Inflammatory macrophage (primary cell): ENCODE data around the gene DCUN1D2.
"Not testable (repeated sequence)": the region's sequence is repeated elsewhere in the genome, so short reads cannot be mapped to it uniquely, and the experiment has no call there.

Source experiments
- DNase-seq, 2 donors: peaks; one replicate each; pipeline ENCODE4 v3.0.0-alpha.2; 2020 to 2022

Gene DCUN1D2

DNA sequence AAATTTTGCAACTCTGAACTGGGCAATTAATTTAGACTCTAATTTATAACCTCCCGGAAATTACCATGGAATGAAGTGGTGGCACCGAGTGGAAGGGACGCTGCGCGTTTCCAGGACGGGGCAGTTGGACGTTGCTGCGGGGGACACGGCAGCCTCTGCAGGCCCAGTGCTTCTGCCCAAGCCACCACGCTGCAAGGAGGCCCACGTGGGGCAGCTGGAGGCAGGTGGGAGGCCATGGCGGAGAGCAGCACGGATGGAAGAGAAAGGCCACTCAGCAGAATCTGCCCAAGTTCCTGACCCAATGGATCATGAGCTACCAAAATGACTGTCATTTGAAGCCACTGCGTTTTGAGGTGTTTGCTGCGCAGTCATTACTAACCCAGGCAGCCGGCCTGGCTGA, 26.0 kb downstream of the DCUN1D2 start:
- DNase-seq: no peak

DNA sequence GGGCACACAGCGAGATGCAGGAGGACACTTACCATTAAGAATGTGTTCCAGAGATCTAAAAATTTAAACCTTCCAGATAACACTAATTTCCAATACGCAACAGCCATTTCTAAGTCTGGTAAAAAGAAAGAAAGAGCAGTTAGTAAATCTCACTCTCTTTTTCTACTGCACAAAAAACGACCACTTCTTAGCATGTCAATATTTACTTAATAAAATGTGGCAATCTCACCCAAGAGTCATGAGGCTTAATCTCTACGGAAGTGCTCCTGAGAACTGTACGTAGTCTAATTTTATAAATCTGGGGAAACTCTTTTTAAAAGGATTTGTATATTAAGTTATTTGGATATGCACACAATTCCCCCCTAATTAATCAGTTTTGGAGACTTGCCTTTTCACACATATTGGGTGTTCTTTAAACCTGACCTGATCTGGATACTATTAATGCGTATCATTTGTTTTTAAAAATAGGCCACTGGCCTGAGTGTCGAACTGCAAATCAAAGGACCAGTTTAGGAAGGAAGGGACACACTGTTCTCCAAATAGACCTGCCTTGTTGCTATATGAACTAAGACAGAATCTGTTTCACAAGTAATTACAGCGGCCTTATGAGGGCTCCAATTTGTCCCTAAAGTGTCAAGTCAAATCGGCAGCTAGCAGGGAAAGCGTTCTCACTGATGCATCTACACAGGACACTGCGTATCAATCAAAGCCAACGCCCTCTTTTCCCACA, 29.3 kb downstream of the DCUN1D2 start:
- DNase-seq: no peak

DNA sequence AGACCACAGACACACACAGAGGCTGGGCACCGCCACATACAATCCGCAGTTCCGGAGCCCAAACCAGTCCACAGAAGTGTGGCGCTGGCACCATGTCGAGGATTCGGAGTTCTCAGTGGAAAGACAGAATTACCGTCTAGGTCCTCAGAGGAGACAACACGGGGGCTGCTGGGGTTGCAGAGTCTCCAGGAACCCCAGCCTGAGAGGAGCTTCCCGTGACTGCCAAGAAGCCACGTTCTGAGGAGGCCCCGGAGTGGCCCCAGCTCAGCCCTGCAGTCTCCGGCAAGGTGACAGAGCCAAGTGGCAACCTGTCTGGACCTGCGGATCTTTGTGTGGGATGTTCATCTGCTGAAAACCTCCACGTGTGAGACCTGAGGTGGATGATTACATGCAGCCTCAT, 29.9 kb downstream of the DCUN1D2 start:
- DNase-seq: no peak

DNA sequence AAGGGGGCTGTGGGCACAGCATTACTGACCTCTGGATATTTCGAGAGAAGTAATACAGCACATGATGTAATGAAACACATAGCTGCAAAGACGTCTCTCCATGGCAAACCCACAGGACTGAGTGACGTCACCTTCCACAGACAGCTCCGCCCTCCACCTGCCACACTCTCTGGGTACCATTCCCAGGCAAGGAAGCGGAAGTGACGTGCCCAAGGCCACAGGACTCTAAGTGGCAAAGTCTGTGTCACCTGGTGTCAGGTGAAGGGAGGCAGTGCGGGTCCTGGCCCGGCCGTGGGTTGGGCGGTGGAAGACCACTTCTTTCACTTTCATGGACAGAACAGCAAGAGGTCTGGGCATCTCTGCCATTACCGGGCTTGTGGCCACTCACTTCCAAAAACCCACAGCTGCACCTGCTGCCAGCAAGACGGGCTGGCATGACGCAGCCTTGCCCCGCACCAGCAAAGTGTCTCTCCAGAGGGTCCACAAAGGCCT, 30.4 kb downstream of the DCUN1D2 start:
- no peak for DNase-seq

DNA sequence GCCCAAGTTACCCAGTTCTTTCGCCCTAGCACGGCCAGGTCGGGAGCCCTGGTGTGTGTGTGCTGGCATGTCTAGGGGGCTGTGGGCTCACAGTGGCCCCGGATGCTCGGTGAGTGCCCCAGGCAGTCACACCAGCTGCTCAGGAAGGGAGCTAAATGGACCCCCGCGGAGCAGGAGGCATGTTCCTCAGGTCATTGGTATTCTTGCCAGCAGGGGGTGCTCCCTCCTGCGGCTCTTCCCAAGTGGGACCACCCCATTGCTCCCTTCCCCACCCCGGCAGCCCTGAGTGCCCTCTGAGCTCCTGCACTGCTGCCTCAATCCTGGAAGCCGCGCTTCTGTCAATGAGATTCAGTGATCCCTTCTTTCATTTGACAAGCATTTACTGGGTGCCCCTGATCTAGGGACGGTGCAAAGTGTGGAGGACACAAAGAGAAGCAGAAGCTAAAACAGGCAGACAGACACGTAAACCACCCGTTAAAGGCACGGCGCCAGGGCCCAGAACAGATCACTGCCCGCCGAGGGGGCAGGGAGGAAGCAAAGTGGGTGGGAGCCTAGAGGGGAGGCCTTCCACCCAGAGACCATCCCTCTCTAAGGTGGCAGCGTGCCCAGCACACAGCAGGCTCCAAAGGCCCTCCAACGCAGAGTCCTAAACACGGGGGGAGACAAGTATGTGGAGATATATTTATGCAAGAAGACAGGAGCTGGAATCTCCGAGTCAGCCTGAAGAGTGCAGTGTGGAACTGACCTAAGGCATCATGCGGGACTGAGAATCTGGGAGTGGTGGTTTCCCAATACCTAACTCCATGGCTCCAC, 32.1 kb downstream of the DCUN1D2 start:
- no peak for DNase-seq

DNA sequence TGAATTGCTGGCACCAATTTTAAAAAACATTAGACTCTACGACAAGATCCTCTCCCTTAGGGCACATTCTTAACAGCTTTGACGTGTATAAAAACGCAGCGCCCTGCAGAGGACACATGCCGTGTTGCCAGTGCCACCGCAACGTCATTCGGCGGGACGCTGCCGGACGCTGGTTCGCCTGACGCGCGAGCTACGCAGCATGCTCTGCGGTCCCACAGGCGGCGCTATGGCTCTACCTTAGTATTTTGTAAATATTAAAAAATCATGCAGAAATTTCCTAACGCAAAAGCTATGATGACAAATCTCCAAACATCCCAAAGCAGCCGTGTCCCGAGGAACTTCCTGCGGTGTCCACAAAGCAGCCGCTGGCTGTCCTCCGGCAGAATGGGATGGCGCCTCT, 33.0 kb downstream of the DCUN1D2 start:
- no peak for DNase-seq

DNA sequence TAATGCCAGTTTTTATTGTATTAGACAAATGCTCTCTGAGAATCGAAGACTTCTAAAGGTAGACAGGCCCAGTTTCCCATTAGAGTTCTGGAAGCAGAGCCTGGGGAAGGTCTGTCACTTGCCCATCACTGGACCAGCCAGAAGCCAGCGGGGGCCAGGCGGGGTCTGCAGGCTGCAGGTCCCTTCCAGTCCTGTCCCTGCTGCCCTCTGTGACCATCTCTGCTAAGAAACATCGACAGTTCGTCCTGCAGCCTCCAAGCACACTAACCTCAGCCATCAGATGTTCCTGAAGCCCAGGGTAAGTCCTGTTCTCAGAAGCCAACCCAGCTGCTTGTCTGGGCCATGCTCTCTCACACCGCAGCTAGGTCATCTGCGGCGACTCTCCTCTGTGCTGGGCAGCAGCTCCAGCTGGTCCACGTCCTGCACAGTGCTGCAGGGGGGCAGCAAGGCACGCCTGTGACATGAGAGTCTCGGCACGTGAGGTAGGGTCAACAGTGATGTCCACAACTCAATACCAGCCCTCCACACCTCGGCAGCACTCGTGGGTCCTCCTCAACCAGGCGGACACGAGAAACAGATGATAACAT, 34.3 kb downstream of the DCUN1D2 start:
- no peak for DNase-seq

DNA sequence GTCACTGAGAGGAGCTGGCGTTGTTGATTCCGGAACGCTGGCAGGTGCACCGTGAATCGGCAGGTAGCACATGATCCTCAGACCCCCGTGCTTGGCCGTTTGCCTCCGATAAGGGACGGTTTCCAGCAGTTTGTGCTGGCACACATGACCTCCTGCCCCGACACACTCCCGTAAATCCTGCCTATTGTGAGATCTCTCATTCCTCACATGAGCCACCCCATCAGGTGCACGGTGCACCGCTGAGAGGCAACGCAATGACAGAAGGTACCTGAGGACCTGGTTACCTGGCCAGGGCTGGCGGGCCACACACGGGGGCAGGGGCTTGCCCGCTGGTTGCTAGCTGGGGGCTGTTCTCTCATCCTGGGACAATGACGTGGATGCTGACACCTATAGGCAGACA, 35.1 kb downstream of the DCUN1D2 start:
- no peak for DNase-seq

DNA sequence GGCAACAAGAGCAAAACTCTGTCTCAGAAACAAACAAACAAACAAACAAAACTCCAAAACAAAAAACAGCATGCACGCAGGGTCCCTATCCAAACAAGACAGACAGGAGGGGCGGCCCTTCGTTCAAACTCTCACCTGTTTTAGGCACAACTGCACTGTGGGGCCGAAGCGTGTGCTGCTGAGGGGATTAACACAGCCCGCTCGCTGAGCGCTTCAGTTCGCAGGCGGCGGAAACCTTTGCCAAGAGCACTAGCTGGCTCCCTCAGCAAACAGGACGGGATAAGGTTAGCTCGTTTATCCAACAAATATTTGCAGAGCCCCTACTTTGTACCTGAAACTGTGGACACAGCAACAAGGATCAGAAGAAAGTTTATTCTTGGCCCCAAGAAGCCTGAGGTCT, 35.6 kb downstream of the DCUN1D2 start:
- DNase-seq: no peak

DNA sequence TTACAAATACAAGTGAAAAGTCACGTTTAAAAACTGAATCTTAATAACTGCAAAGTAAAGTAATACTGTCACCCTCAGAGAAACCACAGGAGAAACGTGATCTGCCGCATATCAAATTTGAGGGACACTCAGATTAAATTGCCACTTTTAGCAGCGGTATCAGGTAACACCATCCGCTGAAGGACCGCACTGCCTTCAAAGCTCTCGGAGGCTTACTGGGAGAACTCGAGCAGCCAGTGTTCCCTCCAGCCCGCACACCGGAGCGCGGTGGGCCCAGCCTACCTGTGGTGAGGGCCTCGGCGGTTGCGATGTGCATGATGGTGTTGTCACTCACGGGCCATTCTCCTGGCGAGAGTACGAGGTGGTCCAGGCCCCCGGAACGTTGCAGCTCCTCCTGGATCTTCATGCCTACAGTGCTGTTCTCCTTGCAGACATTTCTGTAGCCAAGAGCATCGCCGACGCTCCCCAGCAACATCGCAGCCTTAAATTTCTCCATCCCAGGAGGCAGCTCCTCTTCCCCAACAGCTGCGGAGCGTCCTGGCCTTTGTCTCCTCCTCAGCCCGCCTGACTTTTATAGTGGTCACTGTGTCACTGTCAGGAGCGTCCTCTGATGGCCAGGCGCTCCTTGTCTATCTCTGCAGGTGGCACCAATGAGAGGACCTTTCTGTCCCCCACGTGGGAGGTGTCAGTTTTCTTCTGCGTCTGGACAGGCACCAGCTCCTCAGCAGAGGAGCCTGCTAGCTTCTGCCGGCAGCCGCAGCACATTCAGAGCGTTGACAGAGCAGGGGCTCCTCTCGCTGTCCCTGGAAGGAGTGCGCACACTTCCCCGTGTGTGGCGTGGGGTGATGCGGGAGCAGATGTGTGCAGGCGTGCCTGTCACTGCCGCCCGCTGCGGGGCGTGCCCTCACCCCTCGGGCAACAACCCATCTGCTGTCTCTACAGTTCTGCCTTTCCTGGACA, 37.3 kb downstream of the DCUN1D2 start, which contains the start of gene ADPRHL1:
Gene ADPRHL1, minus strand, starts transcription at position 547 of the 960 bp plus-strand sequence. Its CDS starts 51 bp downstream, at position 496.
- no peak for DNase-seq

DNA sequence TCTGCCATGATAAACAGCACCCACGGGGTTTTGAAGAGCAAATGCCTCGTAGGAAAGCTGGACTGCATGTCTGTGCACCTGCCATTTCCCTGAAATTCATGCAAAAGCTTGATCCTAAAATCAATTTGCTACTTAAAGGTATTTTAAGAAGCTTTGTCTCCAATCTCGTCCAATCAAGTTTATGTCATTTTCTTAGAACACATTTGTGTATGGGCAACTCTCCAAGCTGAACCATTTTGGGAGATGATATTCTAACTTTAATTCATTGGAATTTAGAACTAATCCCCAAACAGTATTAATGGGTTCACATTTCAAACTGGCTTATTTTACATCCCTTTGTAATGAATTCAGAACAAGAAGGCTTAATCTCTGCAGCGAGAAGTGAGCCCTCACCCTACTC, 38.0 kb downstream of the DCUN1D2 start:
- no peak for DNase-seq

DNA sequence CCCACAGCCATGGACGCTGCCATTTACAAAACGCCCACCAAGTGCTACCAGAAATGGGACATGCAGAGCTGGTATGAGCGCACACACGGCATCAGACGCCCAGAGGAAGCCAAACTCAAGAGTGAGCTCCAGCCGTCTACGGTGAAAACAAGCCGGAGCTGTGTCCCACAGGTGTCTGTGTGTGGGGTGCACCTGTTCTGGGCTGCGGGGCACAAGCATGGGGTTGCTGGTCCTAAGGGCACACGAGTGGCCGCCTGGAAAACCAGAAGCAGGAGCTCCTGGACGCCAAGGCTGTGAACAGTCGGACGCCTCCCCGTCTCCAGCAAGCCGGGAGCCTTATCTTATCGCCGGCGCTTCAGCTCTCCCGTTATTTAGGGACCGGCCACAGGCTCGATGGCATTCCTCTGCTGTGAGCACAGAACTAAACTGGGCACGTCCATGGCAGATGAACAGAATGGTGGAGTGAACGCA, 38.5 kb downstream of the DCUN1D2 start:
- no peak for DNase-seq

DNA sequence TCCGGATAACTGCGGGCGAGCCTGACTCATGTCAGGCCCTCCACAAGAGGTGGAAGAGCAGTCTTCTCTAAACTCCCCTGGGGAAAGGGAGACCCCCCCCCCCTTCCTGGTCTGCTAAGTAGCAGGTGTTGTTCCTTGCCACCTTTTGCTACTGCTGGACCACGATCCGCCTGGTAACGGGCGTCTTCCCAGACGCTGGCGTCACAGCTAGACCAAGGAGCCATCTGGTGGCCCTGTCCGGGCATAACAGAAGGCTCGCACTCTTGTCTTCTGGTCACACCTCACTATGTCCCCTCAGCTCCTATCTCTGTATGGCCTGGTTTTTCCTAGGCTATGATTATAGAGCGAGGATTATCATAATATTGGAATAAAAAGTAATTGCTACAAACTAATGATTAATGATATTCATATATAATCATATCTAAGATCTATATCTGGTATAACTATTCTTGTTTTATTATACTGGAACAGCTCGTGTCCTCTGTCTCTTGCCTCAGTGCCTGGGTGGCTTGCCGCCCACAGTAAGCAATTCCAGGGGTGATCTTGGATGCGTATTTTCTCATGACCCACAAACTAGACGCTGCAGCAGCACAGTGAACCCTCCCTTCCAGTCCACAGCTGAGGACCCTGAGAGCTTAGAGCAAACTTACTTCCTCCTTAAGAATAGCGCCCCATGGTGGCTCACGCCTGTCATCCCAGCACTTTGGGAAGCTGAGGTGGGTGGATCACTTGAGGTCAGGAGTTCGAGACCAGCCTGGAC, 39.5 kb downstream of the DCUN1D2 start:
- DNase-seq: not testable (repeated sequence)

DNA sequence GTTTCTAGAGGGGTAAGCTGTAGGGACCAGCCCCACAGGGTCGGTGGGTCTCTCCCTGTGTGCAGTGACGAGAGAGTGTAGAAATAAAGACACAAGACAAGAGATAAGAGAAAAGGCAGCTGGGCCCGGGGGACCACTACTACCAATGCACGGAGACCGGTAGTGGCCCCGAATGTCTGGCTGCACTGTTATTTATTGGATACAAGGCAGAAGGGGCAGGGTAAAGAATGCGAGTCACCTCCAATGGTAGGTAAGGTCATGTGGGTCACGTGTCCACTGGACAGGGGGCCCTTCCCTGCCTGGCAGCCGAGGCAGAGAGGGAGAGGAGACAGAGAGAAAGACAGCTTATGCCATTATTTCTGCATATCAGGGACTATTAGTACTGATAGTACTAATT, 40.2 kb downstream of the DCUN1D2 start:
- DNase-seq: not testable (repeated sequence)

DNA sequence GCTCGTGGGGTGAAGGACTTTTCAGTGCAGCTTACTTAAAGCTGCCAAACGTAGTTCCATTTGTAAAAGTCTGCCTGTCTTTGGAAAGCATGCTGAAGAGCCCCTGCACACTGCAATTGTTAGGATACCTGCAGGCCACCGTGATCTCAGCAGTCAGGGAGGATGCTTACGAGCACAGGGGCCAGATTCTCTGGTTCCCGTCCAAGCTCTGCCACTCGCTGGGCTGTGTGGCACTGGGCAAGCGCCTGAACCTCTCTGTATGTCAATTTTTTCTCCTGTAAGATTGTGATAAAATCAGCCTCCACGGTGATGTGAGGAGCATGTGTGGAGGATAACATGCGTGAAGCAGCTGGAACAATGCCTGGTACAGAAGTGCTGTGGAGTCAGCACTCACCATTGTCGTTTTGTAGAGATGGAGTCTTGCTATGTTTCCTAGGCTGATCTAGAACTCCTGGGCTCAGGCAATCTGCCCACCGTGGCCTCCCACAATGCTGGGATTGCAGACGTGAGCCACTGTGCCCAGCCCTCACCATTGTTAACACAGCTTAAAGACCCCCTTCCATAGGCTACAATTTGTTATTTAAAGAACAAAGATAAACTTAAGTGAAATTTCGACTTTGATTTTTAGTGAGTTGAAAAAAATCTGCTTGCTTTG, 40.7 kb downstream of the DCUN1D2 start:
- no peak for DNase-seq

DNA sequence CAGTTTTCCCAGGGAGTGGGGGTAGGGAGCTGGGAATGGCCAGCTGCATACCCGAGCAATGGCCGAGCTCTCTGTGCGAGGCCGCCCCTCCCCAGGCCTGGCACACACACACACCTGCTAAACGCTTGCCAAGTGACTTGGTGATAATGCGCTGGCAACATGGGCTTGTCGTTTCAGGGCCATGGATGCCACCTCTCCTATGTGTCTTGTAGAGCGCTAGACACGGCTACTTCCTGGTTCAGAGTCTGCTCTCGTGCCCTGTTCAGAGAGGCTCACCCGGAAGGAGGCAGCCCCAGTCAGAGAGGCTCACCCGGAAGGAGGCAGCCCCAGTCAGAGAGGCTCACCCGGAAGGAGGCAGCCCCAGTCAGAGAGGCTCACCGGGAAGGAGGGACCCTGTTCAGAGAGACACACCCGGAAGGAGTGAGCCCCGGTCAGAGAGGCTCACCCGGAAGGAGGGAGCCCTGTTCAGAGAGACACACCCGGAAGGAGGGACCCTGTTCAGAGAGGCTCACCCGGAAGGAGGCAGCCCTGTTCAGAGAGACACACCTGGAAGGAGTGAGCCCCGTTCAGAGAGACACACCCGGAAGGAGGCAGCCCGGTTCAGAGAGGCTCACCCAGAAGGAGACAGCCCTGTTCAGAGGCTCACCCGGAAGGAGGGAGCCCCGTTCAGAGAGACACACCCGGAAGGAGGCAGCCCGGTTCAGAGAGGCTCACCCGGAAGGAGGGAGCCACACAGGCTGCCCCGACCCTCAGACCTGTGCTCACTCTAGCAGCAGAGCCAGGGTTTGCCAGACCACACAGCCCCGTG, 41.4 kb downstream of the DCUN1D2 start:
- peak in 1 of 2 donors; percentile 13 for DNase-seq

DNA sequence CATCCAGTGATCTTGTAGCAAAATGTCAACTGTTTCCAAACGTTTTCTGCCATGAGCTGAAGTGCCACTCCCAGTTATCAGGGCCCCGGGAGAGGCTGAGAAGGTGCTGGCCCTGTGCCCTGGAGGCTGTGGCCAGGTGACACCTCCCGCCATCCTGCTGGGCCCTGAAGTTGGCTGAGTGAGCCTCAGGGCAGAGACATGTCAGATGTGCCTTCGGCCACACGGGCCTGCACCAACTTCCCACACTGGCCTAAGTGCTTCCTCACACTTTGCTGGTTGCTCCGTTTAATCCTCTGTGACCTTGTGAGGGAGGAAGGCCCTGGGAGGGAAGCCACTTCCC, 42.0 kb downstream of the DCUN1D2 start:
- DNase-seq: no peak

DNA sequence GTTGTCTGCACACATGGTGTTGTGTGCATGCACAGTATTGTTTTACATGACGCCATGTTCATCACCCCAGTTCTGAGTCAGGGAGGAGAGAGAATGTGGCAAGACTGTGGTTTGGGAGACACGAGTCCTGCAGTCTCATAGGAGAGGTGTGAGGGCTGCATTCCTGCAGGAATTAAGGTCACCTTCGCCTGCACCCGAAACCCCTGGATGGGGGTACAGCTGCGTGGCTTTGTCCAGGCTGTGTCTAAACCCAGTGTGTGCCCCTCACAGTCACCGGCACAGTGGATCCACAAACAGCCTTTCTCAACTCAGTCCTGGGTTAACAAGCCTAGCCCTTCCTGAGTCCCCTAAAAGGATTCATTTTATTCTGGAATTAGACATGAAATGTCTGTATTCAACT, 42.9 kb downstream of the DCUN1D2 start:
- DNase-seq: no peak

DNA sequence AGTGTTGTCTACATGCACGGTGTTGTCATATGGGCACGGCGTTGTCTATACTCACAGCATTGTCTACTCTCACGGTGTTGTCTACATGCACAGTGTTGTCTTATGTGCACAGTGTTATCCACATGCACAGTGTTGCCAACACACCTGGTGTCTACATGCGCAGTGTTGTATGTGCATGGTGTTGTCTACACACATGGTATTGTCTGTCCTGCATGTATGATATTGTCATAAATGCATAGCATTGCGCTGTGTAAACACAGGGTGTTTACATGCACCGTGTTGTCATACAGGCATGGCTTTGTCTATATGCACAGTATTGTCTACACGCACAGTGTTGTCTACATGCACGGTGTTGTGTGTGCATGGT, 44.0 kb downstream of the DCUN1D2 start:
- DNase-seq: no peak
